HCT116 (cell line): Measurements from ENCODE around the gene ZC3H7A. TPM values are rescaled to one million over a fixed set of nuclear protein-coding genes. Genes with fewer than 3 reads are reported as not detected.

Experiments used
- ATAC-seq: fragments of 200-7000 bp; cut with Tn5 transposase; 2 replicates; pipeline ENCODE4 v1.9.1; 2020; ENCODE audit warnings: mild to moderate bottlenecking, moderate library complexity
- BruUV-seq: library from RNA; stranded (reverse); fragments of 400-500 nt; replicated peaks from 2 replicates; lab custom pipeline; 2021; lab: Mats Ljungman, UMichigan
- CTCF ChIA-PET: fragments of 300-600 bp; sonication (Branson Sonifier 250); formaldehyde crosslinking; loops from one replicate; lab custom pipeline; 2021; ENCODE audit warnings: antibody characterized with exemption; lab: Charles Lee
- POLR2A ChIA-PET: fragments of 300-600, 350-600 bp; sonication (Branson Sonifier 250); formaldehyde crosslinking; loops from one replicate; lab custom pipeline; 2021; ENCODE audit warnings: antibody characterized with exemption; lab: Charles Lee
- RAD21 ChIA-PET, 2 experiments: fragments of 300-600 bp; sonication (Branson Sonifier 250); formaldehyde crosslinking; loops; one replicate each; lab custom pipeline; 2023; ENCODE audit warnings: low total read pairs in 2 of 2; ENCODE audit not compliant: uncharacterized antibody in 2 of 2, unreplicated experiment in 2 of 2, low non-redundant PET in 1 of 2; lab: Charles Lee
- DNase-seq: peaks from one replicate; pipeline ENCODE4 v3.0.0-alpha.2; 2010; ENCODE audit warnings: low read depth, low spot score
- H2AFZ ChIP-seq: fragments of 200-600 bp; shearing (Covaris generic), sonication (generic); 2 replicates; pipeline ENCODE4 v1.6.1; 2017; ENCODE audit warnings: low read depth, mixed run types, mixed read lengths, antibody characterized with exemption, low read length; ENCODE audit not compliant: poor library complexity, severe bottlenecking
- H3K27ac ChIP-seq: 2 replicates; pipeline ENCODE4 v1.5.1; 2012; ENCODE audit warnings: low read depth, low read length
- H3K27me3 ChIP-seq: fragments of 200-600 bp; sonication (generic); 2 replicates; pipeline ENCODE4 v1.6.1; 2016; ENCODE audit warnings: mixed run types, low read length, mixed read lengths; ENCODE audit not compliant: insufficient read depth
- H3K36me3 ChIP-seq, 2 experiments: fragments of 200-500 bp in 1 of 2; fragments of 200-600 bp in 1 of 2; sonication (Bioruptor generic) in 1 of 2; sonication (generic) in 1 of 2; 2 replicates each; pipeline versions ENCODE4 v1.5.1 to v1.6.1; 2014 to 2016; ENCODE audit warnings: low read length in 2 of 2, inconsistent platforms in 1 of 2, mixed read lengths in 1 of 2, mixed run types in 1 of 2; ENCODE audit not compliant: insufficient read depth in 2 of 2, control insufficient read depth in 1 of 2
- H3K4me1 ChIP-seq, 2 experiments: fragments of 200-600 bp in 1 of 2; sonication (generic) in 1 of 2; 2 replicates each; pipeline versions ENCODE4 v1.5.1 to v1.6.1; 2012 to 2017; ENCODE audit warnings: low read length in 2 of 2, inconsistent platforms in 1 of 2, mild to moderate bottlenecking in 1 of 2, mixed read lengths in 1 of 2, mixed run types in 1 of 2, moderate library complexity in 1 of 2; ENCODE audit not compliant: insufficient read depth in 2 of 2, control insufficient read depth in 1 of 2
- H3K4me2 ChIP-seq: fragments of 200-600 bp; sonication (generic); 2 replicates; pipeline ENCODE4 v1.6.1; 2017; ENCODE audit warnings: mixed run types, low read length, mixed read lengths
- H3K4me3 ChIP-seq, 2 experiments: fragments of 200-600 bp in 1 of 2; sonication (generic) in 1 of 2; replicated peaks in 1 of 2; 2 replicates each; pipeline ENCODE4 v1.5.1; 2011 to 2016; ENCODE audit warnings: low read length in 2 of 2, control low read depth in 1 of 2, low read depth in 1 of 2, mild to moderate bottlenecking in 1 of 2, mixed read lengths in 1 of 2, mixed run types in 1 of 2
- H3K79me2 ChIP-seq: fragments of 200-600 bp; sonication (generic); 2 replicates; pipeline ENCODE4 v1.6.1; 2017; ENCODE audit warnings: mild to moderate bottlenecking, mixed run types, low read length, moderate library complexity, mixed read lengths; ENCODE audit not compliant: insufficient read depth
- H3K9ac ChIP-seq: fragments of 200-600 bp; sonication (generic); 2 replicates; pipeline ENCODE4 v1.6.1; 2016; ENCODE audit warnings: low read length, mixed read lengths
- H3K9me2 ChIP-seq: fragments of 200-600 bp; sonication (generic), shearing (Covaris generic); 2 replicates; pipeline ENCODE4 v1.6.1; 2017; ENCODE audit warnings: mixed run types, mild to moderate bottlenecking, moderate library complexity; ENCODE audit not compliant: insufficient read depth
- H3K9me3 ChIP-seq, 2 experiments: fragments of 200-500 bp in 1 of 2; fragments of 200-600 bp in 1 of 2; sonication (Bioruptor generic) in 1 of 2; sonication (generic) in 1 of 2; 2 replicates each; pipeline ENCODE4 v1.6.1; 2014 to 2017; ENCODE audit warnings: low read length in 2 of 2, mixed read lengths in 2 of 2, inconsistent platforms in 1 of 2, low read depth in 1 of 2, mild to moderate bottlenecking in 1 of 2, mixed run types in 1 of 2, moderate library complexity in 1 of 2; ENCODE audit not compliant: control insufficient read depth in 1 of 2, insufficient read depth in 1 of 2
- H4K20me1 ChIP-seq: fragments of 200-600 bp; sonication (generic), shearing (Covaris generic); 2 replicates; pipeline ENCODE4 v1.6.1; 2017; ENCODE audit warnings: mixed run types, mild to moderate bottlenecking, moderate library complexity; ENCODE audit not compliant: insufficient read depth
- CBX3 ChIP-seq: IDR thresholded peaks from 2 replicates; pipeline ENCODE4 v1.6.1; 2012; ENCODE audit warnings: low read depth
- CTCF ChIP-seq, 3 experiments: fragments of 200-600 bp in 1 of 3; sonication (generic) in 1 of 3; IDR thresholded peaks in 2 of 3; conservative IDR thresholded peaks in 1 of 3; 2 replicates each; pipeline ENCODE4 v1.5.1; 2012 to 2017; ENCODE audit warnings: low read depth in 2 of 3, low read length in 2 of 3, antibody characterized with exemption in 1 of 3, borderline replicate concordance in 1 of 3, control low read depth in 1 of 3, mild to moderate bottlenecking in 1 of 3, mixed read lengths in 1 of 3, mixed run types in 1 of 3, moderate library complexity in 1 of 3; ENCODE audit not compliant: insufficient read depth in 1 of 3
- EGR1 ChIP-seq: IDR thresholded peaks from 2 replicates; pipeline ENCODE4 v1.6.1; 2012; ENCODE audit warnings: low read depth
- EZH2 ChIP-seq: fragments of 200-600 bp; sonication (generic); IDR thresholded peaks from 2 replicates; pipeline ENCODE4 v1.6.1; 2017; ENCODE audit warnings: antibody characterized with exemption, mixed run types
- EZH2phosphoT487 ChIP-seq: fragments of 200-600 bp; IDR thresholded peaks from 2 replicates; pipeline ENCODE4 v1.6.1; 2018; ENCODE audit warnings: antibody characterized with exemption, borderline replicate concordance
- FOSL1 ChIP-seq: IDR thresholded peaks from 2 replicates; pipeline ENCODE4 v1.6.1; 2012; ENCODE audit warnings: low read depth
- SP1 ChIP-seq: IDR thresholded peaks from 2 replicates; pipeline ENCODE4 v1.6.1; 2012; ENCODE audit warnings: low read depth
- TCF7L2 ChIP-seq: IDR thresholded peaks from 2 replicates; pipeline ENCODE4 v1.7.0; 2011; ENCODE audit warnings: borderline replicate concordance, inconsistent platforms; ENCODE audit not compliant: insufficient read depth, insufficient read length; ENCODE audit errors: extremely low read depth
- ZBTB33 ChIP-seq: IDR thresholded peaks from 2 replicates; pipeline ENCODE4 v1.6.1; 2011; ENCODE audit warnings: mild to moderate bottlenecking, low read length, moderate library complexity; ENCODE audit not compliant: insufficient replicate concordance; ENCODE audit errors: extremely low read depth
- ZNF274 ChIP-seq: fragments of 200-500 bp; sonication (Bioruptor generic); IDR thresholded peaks from 2 replicates; pipeline ENCODE4 v1.6.1; 2014; ENCODE audit warnings: mild to moderate bottlenecking, low read depth, low read length, inconsistent platforms
- intact Hi-C: fragments of 100-400 bp; cut with micrococcal nuclease; formaldehyde crosslinking; loops from 2 replicates; pipeline ENCODE4 v1.10.0; 2022
- total RNA-seq: library from RNA; stranded (reverse); gene quantifications from one replicate; pipeline ENCODE4 v1.2.1, GENCODE V29; 2021; ENCODE audit not compliant: unreplicated experiment

Gene ZC3H7A
- total RNA-seq, 1 experiment from 2014 or later = 33.4 TPM

- TF ChIP-seq CTCF (IDR thresholded peaks at IDR 0.05 in 2 of 3, conservative IDR thresholded peaks at IDR 0.05 in 1 of 3; ENCODE audit: borderline replicate concordance in 1 of 3, insufficient read depth in 1 of 3, low read depth in 2 of 3, low read length in 2 of 3) (no peak), TCF7L2 (no peak), CBX3 (no peak), EZH2 (no peak)
Observed at GRCh38 chr16:11736903-11737302, 60.2 kb downstream of the ZC3H7A start (continued).

GRCh38 chr16:11735787-11736186, 61.3 kb downstream of the ZC3H7A start:
- POLR2A ChIA-PET = no interaction called here

More at GRCh38 chr16:11735787-11736186, 61.3 kb downstream of the ZC3H7A start:
- Histone ChIP-seq H3K9me2 (no peaks in the 10 kb centered on the region), H3K4me3 (no peak overlapping the region), H3K27ac (no peak overlapping the region), H4K20me1 (no peaks in the 10 kb centered on the region), H3K9me3 (no peaks in the 10 kb centered on the region), H2AFZ (no peak overlapping the region), H3K4me2 (no peak overlapping the region), H3K36me3 (peaks cover 34 to 39% of the 10 kb centered on the region in 2 experiments; a peak in 2 of 4 replicates), H3K9ac (no peak overlapping the region), H3K4me1 (peaks cover 3 to 14% of the 10 kb centered on the region in 2 experiments; a peak in 3 of 4 replicates), H3K79me2 (peaks cover 56% of the 10 kb centered on the region), H3K27me3 (no peaks in the 10 kb centered on the region)
- ChIA-PET RAD21 (no interaction called here), CTCF (no interaction called here)
- BruUV-seq = no TSS peak
- TF ChIP-seq EGR1 (no peak), EZH2phosphoT487 (no peak), FOSL1 (no peak), SP1 (no peak), ZNF274 (no peak), ZBTB33 (no peak), CTCF (IDR thresholded peaks at IDR 0.05 in 2 of 3, conservative IDR thresholded peaks at IDR 0.05 in 1 of 3; ENCODE audit: borderline replicate concordance in 1 of 3, insufficient read depth in 1 of 3, low read depth in 2 of 3, low read length in 2 of 3) (no peak), CBX3 (no peak)
- intact Hi-C loops = no loop called here
- DNase-seq (no peak), ATAC-seq (no peak)
